Body of pancreas (tissue), 4 donors: Measurements from ENCODE around the gene TASP1.

Source experiments
- CTCF ChIP-seq, 7 experiments: fragments of 450-650 bp in 4 of 7; fragments of 200-600 bp in 3 of 7; sonication (generic) in 3 of 7; IDR thresholded peaks; one replicate each; pipeline ENCODE4 v1.5.1; 2016 to 2019; ENCODE audit warnings: antibody characterized with exemption in 7 of 7
- POLR2A ChIP-seq, 3 donors: fragments of 450-650 bp; IDR thresholded peaks; one replicate each; pipeline ENCODE4 v1.6.1; 2016; ENCODE audit warnings: antibody characterized with exemption in 3 of 3, mild to moderate bottlenecking in 2 of 3

GRCh38 chr20:13535627-13536026 is 103.1 kb downstream of the TASP1 start:
- TF ChIP-seq CTCF (IDR thresholded peaks at IDR 0.05) (no peak), POLR2A (IDR thresholded peaks at IDR 0.05) (no peak)
